Measurements from ENCODE around the gene DMGDH. TPM values are rescaled to one million over a fixed set of nuclear protein-coding genes. Genes with fewer than 3 reads are reported as not detected.

DMGDH gene
- polyA plus RNA-seq, 3 donors from 2014 or later, result 0.39 TPM; not detected in 2

GRCh38 chr5:78972654-78973428 is 96.6 kb downstream of the DMGDH start:
- no peak overlapping the region for H3K4me3 Mint-ChIP-seq
- H3K4me1 Mint-ChIP-seq, result no peaks in the 10 kb centered on the region
- H3K27me3 Mint-ChIP-seq (ENCODE audit: low read depth in 3 of 3), result peaks cover 0 to 3% (median 0%) of the 10 kb centered on the region in 3 donors
- no peak overlapping the region for H3K27ac Mint-ChIP-seq
- no peak for DNase-seq
- peaks cover 0 to 1% (median 0%) of the 10 kb centered on the region in 3 donors for H3K36me3 Mint-ChIP-seq
- H3K9me3 Mint-ChIP-seq, result no peaks in the 10 kb centered on the region

DNA sequence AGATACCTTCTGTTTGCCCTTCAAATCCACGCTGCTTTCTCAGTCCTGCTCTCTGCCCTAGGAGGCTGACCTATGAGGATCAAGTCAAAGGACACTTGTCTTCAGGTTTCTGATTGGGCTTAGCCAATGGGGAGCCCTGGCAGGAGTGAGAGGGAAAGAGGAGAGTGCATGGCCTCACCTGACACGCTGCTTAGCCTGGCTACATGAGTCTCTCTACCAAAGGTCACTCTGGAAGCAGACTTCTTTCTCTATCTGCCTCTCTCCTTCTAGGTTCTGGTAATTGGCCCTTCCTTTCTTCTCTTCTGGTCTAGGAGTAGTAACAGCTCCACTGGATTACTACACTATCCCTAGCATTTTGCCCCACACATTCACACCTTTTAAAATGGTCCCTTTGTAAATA is 97.5 kb downstream of the DMGDH start:
- Mint-ChIP-seq H3K4me3 (no peak overlapping the region), H3K27ac (no peak overlapping the region)
- no peak for DNase-seq

DNA sequence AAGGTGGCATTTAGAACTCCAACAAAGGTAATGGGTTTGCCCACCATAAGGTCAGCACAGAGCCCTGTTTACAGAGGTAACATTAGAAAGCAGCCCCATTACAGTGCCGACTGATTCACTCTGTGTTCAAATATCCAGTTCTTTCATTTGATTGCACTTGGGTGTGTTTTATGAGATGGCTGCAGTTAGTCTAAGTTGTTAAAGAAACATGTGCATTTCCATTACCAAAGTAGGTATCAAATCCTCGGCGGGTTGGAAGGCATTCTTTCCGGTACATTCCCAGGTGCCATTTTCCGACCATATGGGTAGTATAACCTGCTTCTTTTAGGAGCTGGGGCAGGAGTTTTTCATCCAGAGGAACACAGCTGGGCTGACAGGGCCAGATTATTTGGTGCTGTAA is 100.7 kb downstream of the DMGDH start:
- H3K4me1 Mint-ChIP-seq, result no peaks in the 10 kb centered on the region
- H3K9me3 Mint-ChIP-seq, result no peaks in the 10 kb centered on the region
- no peak for DNase-seq
- H3K27ac Mint-ChIP-seq, result no peak overlapping the region
- peaks cover 6 to 12% (median 11%) of the 10 kb centered on the region in 3 donors for H3K36me3 Mint-ChIP-seq
- no peaks in the 10 kb centered on the region for H3K27me3 Mint-ChIP-seq (ENCODE audit: low read depth in 3 of 3)
- no peak overlapping the region for H3K4me3 Mint-ChIP-seq

More for the DNA sequence above, 97.5 kb downstream of the DMGDH start:
- H3K4me1 Mint-ChIP-seq, result no peaks in the 10 kb centered on the region
- peaks cover 0 to 3% (median 0%) of the 10 kb centered on the region in 3 donors for H3K27me3 Mint-ChIP-seq (ENCODE audit: low read depth in 3 of 3)
- H3K9me3 Mint-ChIP-seq, result no peaks in the 10 kb centered on the region
- H3K36me3 Mint-ChIP-seq, result peaks cover 0 to 4% (median 0%) of the 10 kb centered on the region in 3 donors

DNA sequence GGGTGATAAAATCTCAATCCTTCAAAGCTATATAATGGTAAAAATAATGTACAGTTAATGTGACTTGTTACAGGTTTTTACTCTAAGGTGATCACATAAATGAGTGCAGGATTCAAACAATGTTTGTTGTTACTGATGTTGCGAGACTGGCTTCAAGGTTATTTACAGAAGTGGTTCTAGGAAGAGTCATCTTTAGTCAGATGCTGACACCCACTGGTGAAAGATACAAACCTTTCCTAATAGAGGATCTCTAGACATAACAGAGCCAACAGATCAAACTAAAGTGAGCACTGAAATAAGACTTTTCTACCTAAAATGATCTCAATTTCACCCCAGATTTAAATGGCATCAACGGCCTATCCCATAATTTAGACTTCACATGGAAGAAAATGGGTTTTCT is 104.6 kb downstream of the DMGDH start:
- DNase-seq, result peak in 2 of 3 donors; percentile 7 to 9
- H3K4me3 Mint-ChIP-seq, result no peak overlapping the region
- no peak overlapping the region for H3K27ac Mint-ChIP-seq
- H3K4me1 Mint-ChIP-seq, result no peaks in the 10 kb centered on the region
- peaks cover 12 to 24% (median 20%) of the 10 kb centered on the region in 3 donors for H3K36me3 Mint-ChIP-seq
- H3K9me3 Mint-ChIP-seq, result no peaks in the 10 kb centered on the region
- H3K27me3 Mint-ChIP-seq (ENCODE audit: low read depth in 3 of 3), result no peaks in the 10 kb centered on the region

- H3K27ac Mint-ChIP-seq, result no peak overlapping the region
- no peaks in the 10 kb centered on the region for H3K9me3 Mint-ChIP-seq
- H3K4me1 Mint-ChIP-seq, result no peaks in the 10 kb centered on the region
- DNase-seq, result no peak
- no peak overlapping the region for H3K4me3 Mint-ChIP-seq
- no peaks in the 10 kb centered on the region for H3K27me3 Mint-ChIP-seq (ENCODE audit: low read depth in 3 of 3)
- peaks cover 12 to 23% (median 20%) of the 10 kb centered on the region in 3 donors for H3K36me3 Mint-ChIP-seq
These were observed 107.7 kb downstream of the DMGDH start for GRCh38 chr5:78961743-78962142.

GRCh38 chr5:78959767-78960166 is 109.7 kb downstream of the DMGDH start:
- peaks cover 12 to 27% (median 16%) of the 10 kb centered on the region in 3 donors for H3K36me3 Mint-ChIP-seq
- H3K4me3 Mint-ChIP-seq, result no peak overlapping the region
- no peak for DNase-seq
- H3K4me1 Mint-ChIP-seq, result no peaks in the 10 kb centered on the region
- H3K27ac Mint-ChIP-seq, result no peak overlapping the region
- no peaks in the 10 kb centered on the region for H3K9me3 Mint-ChIP-seq
- H3K27me3 Mint-ChIP-seq (ENCODE audit: low read depth in 3 of 3), result no peaks in the 10 kb centered on the region

DNA sequence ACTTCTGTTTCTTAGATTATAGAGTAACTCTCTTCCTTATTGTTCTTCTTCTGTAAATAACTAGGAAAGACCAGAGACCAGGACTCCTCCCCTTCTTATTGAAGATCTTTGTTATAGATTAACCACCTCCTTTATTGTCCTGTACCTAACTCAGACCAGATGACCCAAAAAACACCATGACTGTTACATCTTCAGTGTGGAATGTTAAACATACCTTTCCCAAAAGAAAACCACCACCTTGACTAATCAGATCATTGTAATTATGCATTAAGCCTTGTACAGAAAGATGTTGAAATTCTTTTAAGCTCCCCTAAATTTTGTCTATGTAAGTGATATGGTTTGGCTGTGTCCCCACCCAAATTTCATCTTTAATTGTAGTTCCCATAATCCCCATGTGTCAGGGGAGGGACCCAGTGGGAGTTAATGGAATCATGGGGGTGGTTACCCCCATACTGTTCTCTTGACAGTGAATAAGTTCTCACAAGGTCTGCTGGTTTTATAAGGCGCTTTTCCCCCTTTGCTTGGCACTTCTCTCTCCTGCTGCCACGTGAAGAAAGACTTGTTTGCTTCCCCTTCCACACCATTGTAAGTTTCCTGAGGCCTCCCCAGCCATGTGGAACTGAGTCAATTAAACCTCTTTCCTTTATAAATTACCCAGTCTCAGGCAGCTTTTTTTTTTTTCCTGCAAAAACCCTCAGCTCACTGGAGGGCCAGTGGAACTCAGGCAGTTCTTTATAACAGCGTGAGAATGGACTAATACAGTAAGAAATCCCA is 110.6 kb downstream of the DMGDH start:
- Mint-ChIP-seq H3K36me3 (peaks cover 7 to 23% (median 13%) of the 10 kb centered on the region in 3 donors), H3K9me3 (no peaks in the 10 kb centered on the region), H3K27me3 (ENCODE audit: low read depth in 3 of 3) (no peaks in the 10 kb centered on the region), H3K27ac (no peak overlapping the region), H3K4me3 (no peak overlapping the region), H3K4me1 (peaks cover 2 to 5% of the 10 kb centered on the region in 2 donors)
- DNase-seq, result no peak

GRCh38 chr5:78956901-78957300 is 112.6 kb downstream of the DMGDH start:
- Mint-ChIP-seq H3K4me1 (peaks cover 7 to 20% of the 10 kb centered on the region in 2 donors), H3K36me3 (peaks cover 0 to 14% (median 11%) of the 10 kb centered on the region in 3 donors), H3K9me3 (no peaks in the 10 kb centered on the region), H3K27me3 (ENCODE audit: low read depth in 3 of 3) (no peaks in the 10 kb centered on the region), H3K4me3 (no peak overlapping the region), H3K27ac (no peak overlapping the region)
- DNase-seq, result no peak

- H3K27me3 Mint-ChIP-seq (ENCODE audit: low read depth in 3 of 3), result no peaks in the 10 kb centered on the region
- peaks cover 4 to 14% (median 6%) of the 10 kb centered on the region in 3 donors for H3K36me3 Mint-ChIP-seq
- no peak for DNase-seq
These were observed 116.2 kb downstream of the DMGDH start for GRCh38 chr5:78953092-78953800.

More at GRCh38 chr5:78953092-78953800, 116.2 kb downstream of the DMGDH start:
- Mint-ChIP-seq H3K9me3 (no peaks in the 10 kb centered on the region), H3K27ac (peak overlapping the region in 4 of 6 donors; percentile 7 to 46 (median 12)), H3K4me1 (peaks cover 7 to 20% of the 10 kb centered on the region in 2 donors), H3K4me3 (peak overlapping the region in 1 of 5 donors; percentile 8)

Other genes starting within 250 kb of the DMGDH start
- gene ARSB, start 84.4 kb downstream of the DMGDH start, polyA plus RNA-seq, result 10 to 100 TPM in 1 of 3 donors, 1 to 10 TPM in 2; 5.3 to 11.9 (median 6.2) TPM
- gene BHMT2, start 93 bp upstream of the DMGDH start, polyA plus RNA-seq, result not detected
- not detected for gene BHMT, start 42.1 kb upstream of the DMGDH start, polyA plus RNA-seq
- gene JMY, start 166.5 kb upstream of the DMGDH start, polyA plus RNA-seq, result 1 to 10 TPM; 2.9 to 6.7 (median 4.3) TPM